ENCODE data around the gene RPL10A. TPM values are rescaled to one million over a fixed set of nuclear protein-coding genes. Genes with fewer than 3 reads are reported as not detected.

Gene RPL10A
- total and polyA plus RNA-seq, 3 donors from 2014 or later, result 305 to 768 (median 538) TPM

DNA sequence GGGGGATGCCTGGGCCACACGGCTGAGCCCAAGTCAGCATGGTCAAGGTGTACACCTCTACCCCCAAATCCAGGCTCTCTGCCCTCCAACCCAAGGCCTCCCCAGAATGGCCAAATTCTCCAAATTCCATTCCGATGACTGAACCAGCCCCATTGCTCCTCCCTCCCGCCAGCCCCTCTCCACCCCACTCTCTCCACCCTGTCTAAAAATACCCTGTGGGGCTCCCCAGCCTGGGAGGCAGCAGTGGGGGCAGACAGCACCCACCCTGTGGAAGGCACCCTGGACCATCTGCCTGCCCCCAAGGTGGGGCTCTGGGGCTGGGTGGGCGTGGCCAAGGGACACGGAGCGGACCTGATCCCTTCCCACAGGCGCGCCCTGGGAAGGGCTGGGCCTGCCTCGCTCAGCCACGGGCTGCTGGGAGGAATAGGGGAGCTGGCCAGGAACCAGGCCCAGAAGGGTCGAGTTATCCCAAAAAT, 17.2 kb downstream of the RPL10A start:
- Histone ChIP-seq H3K4me1 (peaks cover 48% of the 10 kb centered on the region), H3K27ac (peak overlapping the region; percentile 90 to 93), H3K9me3 (no peaks in the 10 kb centered on the region), H3K4me3 (peak overlapping the region in 1 of 2 donors; percentile 52), H3K27me3 (no peaks in the 10 kb centered on the region), H3K36me3 (ENCODE audit: low read depth, missing control alignments) (no peaks in the 10 kb centered on the region)
- intact Hi-C loops (cut with DNase I; ENCODE audit: low total_unique reads), result no loop called here
- TF ChIP-seq POLR2A (IDR thresholded peaks at IDR 0.05), result no peak
- TF ChIP-seq, protein P1, sequence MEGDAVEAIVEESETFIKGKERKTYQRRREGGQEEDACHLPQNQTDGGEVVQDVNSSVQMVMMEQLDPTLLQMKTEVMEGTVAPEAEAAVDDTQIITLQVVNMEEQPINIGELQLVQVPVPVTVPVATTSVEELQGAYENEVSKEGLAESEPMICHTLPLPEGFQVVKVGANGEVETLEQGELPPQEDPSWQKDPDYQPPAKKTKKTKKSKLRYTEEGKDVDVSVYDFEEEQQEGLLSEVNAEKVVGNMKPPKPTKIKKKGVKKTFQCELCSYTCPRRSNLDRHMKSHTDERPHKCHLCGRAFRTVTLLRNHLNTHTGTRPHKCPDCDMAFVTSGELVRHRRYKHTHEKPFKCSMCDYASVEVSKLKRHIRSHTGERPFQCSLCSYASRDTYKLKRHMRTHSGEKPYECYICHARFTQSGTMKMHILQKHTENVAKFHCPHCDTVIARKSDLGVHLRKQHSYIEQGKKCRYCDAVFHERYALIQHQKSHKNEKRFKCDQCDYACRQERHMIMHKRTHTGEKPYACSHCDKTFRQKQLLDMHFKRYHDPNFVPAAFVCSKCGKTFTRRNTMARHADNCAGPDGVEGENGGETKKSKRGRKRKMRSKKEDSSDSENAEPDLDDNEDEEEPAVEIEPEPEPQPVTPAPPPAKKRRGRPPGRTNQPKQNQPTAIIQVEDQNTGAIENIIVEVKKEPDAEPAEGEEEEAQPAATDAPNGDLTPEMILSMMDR (IDR thresholded peaks at IDR 0.05), result no peak
- no peak for DNase-seq
- WGBS, 2 donors, result 31 to 34% methylated on average over 10 to 11 of the region's 11 CpGs

DNA sequence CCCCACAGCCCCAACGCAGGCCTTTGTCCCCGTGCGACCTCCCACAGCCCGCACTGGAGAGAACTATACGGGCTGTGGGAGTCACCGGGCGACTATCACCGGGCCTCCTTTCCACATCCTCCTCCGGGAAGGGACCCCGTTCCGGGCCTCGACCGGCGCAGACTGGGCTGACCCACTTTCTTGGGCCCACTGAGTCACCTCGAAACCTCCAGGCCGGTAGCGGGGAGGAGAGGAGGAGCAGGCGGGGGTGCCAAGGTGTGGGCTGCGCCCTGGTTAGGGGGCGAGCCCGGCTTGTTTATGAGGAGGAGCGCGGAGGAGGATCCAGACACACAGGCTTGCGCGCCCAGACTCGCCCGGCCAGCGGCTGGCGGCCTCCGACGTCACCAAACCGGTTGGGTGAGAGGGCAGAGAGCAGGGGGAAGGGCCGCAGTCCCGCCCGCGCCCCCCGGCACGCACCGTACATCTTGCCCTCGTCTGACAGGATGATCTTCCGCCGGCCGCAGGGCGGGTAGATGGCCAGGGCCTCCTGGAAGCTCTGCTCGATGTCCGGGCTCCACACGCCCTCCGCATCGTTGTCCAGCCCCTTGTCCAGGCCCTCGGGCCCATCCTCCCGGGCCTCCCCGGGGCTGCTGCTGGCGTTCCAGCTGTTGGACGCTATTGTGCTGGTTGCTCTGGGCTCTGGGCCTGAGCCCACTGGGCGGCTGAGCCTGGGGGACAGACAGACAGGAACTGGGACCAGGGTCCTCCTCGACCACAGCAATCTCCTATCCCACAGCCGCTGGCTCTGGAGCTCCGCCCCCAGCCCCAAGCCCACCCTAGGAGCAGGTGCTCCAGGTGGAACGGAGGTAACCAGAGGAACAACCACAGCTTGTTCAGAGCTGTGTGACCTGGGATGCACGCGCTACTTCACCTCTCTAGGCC, 18.1 kb downstream of the RPL10A start:
- H3K4me1 ChIP-seq, result peaks cover 51% of the 10 kb centered on the region
- intact Hi-C loops (cut with DNase I; ENCODE audit: low total_unique reads), result no loop called here
- peak; percentile 84 for DNase-seq
- no peaks in the 10 kb centered on the region for H3K9me3 ChIP-seq
- TF ChIP-seq, protein P1 (IDR thresholded peaks at IDR 0.05), result no peak
- TF ChIP-seq POLR2A (IDR thresholded peaks at IDR 0.05), result no peak
- no peaks in the 10 kb centered on the region for H3K27me3 ChIP-seq
- H3K4me3 ChIP-seq, result peak overlapping the region; percentile 18 to 52
- peak overlapping the region; percentile 90 to 93 for H3K27ac ChIP-seq
- no peaks in the 10 kb centered on the region for H3K36me3 ChIP-seq (ENCODE audit: low read depth, missing control alignments)
- 21 to 31% methylated on average over 13 to 54 of the region's 61 CpGs for WGBS, 2 donors

DNA sequence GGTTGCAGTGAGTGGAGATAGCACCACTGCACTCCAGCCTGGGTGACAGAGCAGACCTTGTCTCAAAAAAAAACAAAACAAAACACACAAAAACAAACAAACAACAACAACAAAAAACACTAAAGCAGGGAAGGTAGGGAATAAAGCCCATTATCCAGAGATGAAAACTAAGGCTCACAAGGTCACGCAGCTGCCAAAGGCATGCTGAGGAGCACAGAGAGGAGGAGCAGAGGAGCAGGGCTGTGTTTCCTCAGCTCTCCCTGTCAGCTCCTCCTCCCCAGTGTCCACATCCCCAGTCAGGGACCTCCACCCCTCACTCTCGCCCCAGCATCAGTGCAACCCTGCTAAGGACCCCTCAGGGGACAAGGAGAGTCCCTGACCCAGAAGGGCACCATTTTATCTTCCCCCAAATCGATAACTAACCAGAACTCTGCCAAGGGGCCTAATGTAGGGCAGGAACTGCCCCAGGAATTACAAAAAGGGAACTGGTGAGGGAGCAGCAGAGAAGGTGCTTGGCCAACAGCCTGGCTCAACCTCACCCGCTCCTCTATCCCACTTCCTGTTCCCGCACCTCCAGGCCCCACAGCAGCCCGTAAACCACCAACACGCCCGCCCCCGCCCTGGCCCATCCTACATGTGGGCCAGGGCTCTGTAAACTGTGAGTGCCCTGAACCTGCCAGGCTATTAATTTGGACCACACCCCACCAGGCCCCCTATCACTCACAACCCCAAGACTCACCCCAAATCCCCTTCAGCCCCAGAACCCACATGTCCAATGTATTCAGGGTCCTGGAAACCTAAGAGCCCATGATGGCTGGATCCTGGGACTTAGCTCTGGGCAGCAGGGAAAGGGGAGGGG, 19.7 kb downstream of the RPL10A start:
- no peaks in the 10 kb centered on the region for H3K9me3 ChIP-seq
- TF ChIP-seq, protein P1 (IDR thresholded peaks at IDR 0.05), result no peak
- TF ChIP-seq POLR2A (IDR thresholded peaks at IDR 0.05), result no peak
- H3K27me3 ChIP-seq, result no peaks in the 10 kb centered on the region
- no peak for DNase-seq
- WGBS, 2 donors, result 35 to 67% methylated on average over 8 to 9 of the region's 9 CpGs
- no peaks in the 10 kb centered on the region for H3K36me3 ChIP-seq (ENCODE audit: low read depth, missing control alignments)
- intact Hi-C loops (cut with DNase I; ENCODE audit: low total_unique reads), result no loop called here
- peaks cover 63% of the 10 kb centered on the region for H3K4me1 ChIP-seq
- H3K27ac ChIP-seq, result peak overlapping the region; percentile 90 to 93
- H3K4me3 ChIP-seq, result no peak overlapping the region

DNA sequence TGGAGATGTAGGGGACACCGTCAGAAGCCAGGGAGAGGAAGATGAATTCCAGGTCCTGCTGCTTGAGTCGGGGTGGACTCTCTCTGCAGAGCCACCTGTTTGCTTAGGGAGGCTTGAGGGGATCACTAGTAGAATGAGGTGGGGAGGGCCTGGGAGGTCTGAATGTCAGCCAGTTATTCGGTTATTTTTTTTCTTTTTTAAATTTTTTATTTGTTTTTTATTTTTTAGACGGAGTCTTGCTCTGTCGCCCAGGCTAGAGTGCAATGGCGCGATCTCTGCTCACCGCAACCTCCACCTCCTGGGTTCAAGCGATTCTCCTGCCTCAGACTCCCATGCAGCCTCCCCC, 20.3 kb downstream of the RPL10A start:
- intact Hi-C loops (cut with DNase I; ENCODE audit: low total_unique reads), result no loop called here
- H3K27ac ChIP-seq, result peak overlapping the region; percentile 33 to 93
- no peak for DNase-seq
- no peaks in the 10 kb centered on the region for H3K9me3 ChIP-seq
- no peak overlapping the region for H3K4me3 ChIP-seq
- TF ChIP-seq, protein P1 (IDR thresholded peaks at IDR 0.05), result no peak
- no peak for TF ChIP-seq POLR2A (IDR thresholded peaks at IDR 0.05)
- H3K36me3 ChIP-seq (ENCODE audit: low read depth, missing control alignments), result no peaks in the 10 kb centered on the region
- H3K27me3 ChIP-seq, result no peaks in the 10 kb centered on the region
- H3K4me1 ChIP-seq, result peaks cover 63% of the 10 kb centered on the region
- 76% methylated on average over 9 of the region's 9 CpGs for WGBS, 2 donors
